Left lung (tissue), 10 donors: ENCODE measurements around the gene STARD3NL. TPM values are rescaled to one million over a fixed set of nuclear protein-coding genes. Genes with fewer than 3 reads are reported as not detected.
A peak's percentile ranks its signal among the peaks of the same experiment; 100 is the strongest.
"Not testable (repeated sequence)": the region's sequence is repeated elsewhere in the genome, so short reads cannot be mapped to it uniquely, and the experiment has no call there.

Source experiments
- ATAC-seq: fragments of 200-7000 bp; cut with Tn5 transposase; one replicate; pipeline ENCODE4 v1.9.1; 2020; ENCODE audit warnings: moderate library complexity
- DNase-seq, 4 donors: peaks; one replicate each; pipeline ENCODE4 v3.0.0-alpha.2; 2013 to 2020
- H3K27ac ChIP-seq, 2 donors: fragments of 200-600 bp; sonication (generic) in 1 of 2; one replicate each; pipeline versions ENCODE4 v1.5.0 to v1.8.0; 2020 to 2021
- H3K27me3 ChIP-seq, 2 donors: fragments of 200-600 bp; sonication (generic) in 1 of 2; one replicate each; pipeline versions ENCODE4 v1.5.0 to v1.8.0; 2020 to 2021
- H3K36me3 ChIP-seq, 2 donors: fragments of 200-600 bp; sonication (generic) in 1 of 2; one replicate each; pipeline versions ENCODE4 v1.5.0 to v1.8.0; 2020 to 2021
- H3K4me1 ChIP-seq, 2 donors: fragments of 200-600 bp; one replicate each; pipeline ENCODE4 v1.8.0; 2021
- H3K4me3 ChIP-seq, 2 donors: fragments of 200-600 bp; sonication (generic) in 1 of 2; one replicate each; pipeline versions ENCODE4 v1.5.0 to v1.8.0; 2020 to 2021; ENCODE audit warnings: mild to moderate bottlenecking in 1 of 2
- H3K9me3 ChIP-seq, 2 donors: fragments of 200-600 bp; sonication (generic) in 1 of 2; one replicate each; pipeline versions ENCODE4 v1.5.0 to v1.8.0; 2020 to 2021
- intact Hi-C, 2 donors: fragments of 100-400 bp; cut with DNase I; formaldehyde crosslinking; loops; one replicate each; pipeline versions ENCODE4 v1.11.2 to v1.14.2; 2022
- polyA plus RNA-seq, 6 donors: library from polyadenylated mRNA; unstranded; fragments of 120-200 nt; gene quantifications; one replicate each; pipeline ENCODE4 v1.2.1, GENCODE V29; 2013; ENCODE audit not compliant: insufficient read length in 6 of 6
- total RNA-seq, 2 donors: library from RNA; stranded (reverse); fragmentation: NEBNext Ultra II Directional; extraction: Animal tissue kit (Norgen Biotek cat#: 25700); gene quantifications; one replicate each; pipeline ENCODE4 v1.2.1, GENCODE V29; 2021
- TF ChIP-seq, protein P1 (sequence below), 2 donors: fragments of 200-600 bp; sonication (generic) in 1 of 2; IDR thresholded peaks; one replicate each; pipeline versions ENCODE4 v1.5.0 to v1.8.0; 2021; ENCODE audit warnings: antibody characterized with exemption in 2 of 2
- donor health status: DM: no; HTN: yes; CAD: no.
- donor health status: DM: no; HTN: no; CAD: no.

The STARD3NL gene
- total and polyA plus RNA-seq, 8 donors, result 52.6 to 63.9 (median 56.3) TPM

DNA sequence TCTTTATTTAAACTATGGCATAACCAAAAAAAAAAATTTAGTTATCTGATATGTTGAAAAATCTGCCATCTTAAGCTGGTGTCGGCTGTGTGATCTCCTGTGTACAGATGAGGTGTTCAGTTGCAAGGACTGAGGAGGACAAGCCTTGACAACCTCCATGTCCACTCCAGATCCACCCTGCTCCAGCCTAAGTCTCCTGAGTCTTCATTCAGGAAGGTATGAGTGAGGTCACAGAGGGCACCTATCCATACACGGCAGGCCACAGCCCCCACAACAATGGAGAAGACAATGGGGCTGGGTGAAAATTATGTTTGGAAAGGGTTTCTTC, 79.3 kb downstream of the STARD3NL start:
- ATAC-seq (peak; percentile 49), DNase-seq (no peak)
- H3K27ac ChIP-seq, result peak overlapping the region in 1 of 2 donors; percentile 84
- no peaks in the 10 kb centered on the region for H3K27me3 ChIP-seq
- no peaks in the 10 kb centered on the region for H3K9me3 ChIP-seq
- TF ChIP-seq, protein P1, sequence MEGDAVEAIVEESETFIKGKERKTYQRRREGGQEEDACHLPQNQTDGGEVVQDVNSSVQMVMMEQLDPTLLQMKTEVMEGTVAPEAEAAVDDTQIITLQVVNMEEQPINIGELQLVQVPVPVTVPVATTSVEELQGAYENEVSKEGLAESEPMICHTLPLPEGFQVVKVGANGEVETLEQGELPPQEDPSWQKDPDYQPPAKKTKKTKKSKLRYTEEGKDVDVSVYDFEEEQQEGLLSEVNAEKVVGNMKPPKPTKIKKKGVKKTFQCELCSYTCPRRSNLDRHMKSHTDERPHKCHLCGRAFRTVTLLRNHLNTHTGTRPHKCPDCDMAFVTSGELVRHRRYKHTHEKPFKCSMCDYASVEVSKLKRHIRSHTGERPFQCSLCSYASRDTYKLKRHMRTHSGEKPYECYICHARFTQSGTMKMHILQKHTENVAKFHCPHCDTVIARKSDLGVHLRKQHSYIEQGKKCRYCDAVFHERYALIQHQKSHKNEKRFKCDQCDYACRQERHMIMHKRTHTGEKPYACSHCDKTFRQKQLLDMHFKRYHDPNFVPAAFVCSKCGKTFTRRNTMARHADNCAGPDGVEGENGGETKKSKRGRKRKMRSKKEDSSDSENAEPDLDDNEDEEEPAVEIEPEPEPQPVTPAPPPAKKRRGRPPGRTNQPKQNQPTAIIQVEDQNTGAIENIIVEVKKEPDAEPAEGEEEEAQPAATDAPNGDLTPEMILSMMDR (IDR thresholded peaks at IDR 0.05), result no peak
- H3K36me3 ChIP-seq, result no peaks in the 10 kb centered on the region
- H3K4me3 ChIP-seq, result no peak overlapping the region
- H3K4me1 ChIP-seq, result peaks cover 0 to 31% of the 10 kb centered on the region in 2 donors
- intact Hi-C loops, result no loop called here

DNA sequence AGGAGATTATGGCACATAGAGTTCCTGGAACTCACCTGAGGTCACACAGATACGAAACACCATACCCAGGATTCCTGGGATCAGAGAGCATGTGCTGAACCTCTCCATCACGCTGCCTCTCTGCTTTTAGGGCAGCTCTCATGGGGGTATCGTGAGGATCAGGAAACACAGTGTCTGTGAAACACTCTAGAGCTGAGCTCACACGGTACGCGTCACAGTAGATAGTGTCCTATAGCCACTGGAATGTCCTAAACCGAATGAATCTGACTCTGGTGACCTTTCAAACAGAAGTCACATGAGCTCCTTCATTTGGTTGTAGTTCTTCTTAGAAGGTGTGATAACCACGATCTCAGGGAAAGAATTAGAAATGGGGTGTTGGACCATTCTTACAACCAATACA, 81.1 kb downstream of the STARD3NL start:
- intact Hi-C loops, DNase-seq, H3K27ac ChIP-seq, H3K4me3 ChIP-seq, ATAC-seq, H3K36me3 ChIP-seq, H3K9me3 ChIP-seq, H3K27me3 ChIP-seq: not testable (repeated sequence)
- peaks cover 0 to 26% of the 10 kb centered on the region in 2 donors for H3K4me1 ChIP-seq

DNA sequence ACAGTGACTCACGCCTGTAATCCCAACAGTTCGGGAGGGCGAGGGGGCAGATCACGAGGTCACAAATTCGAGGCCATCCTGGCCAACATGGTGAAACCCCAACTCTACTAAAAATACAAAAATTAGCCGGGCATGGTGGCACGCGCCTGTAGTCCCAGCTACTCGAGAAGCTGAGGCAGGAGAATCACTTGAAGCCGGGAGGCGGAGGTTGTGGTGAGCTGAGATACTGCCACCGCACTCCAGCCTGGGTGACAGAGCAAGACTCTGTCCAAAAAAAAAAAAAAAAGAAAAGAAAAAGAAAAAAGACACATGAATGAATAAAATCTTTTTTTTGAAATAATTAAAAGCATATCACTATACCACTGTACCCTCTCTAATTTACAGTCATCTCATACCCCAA, 83.6 kb downstream of the STARD3NL start:
- H3K27me3 ChIP-seq, H3K36me3 ChIP-seq, H3K27ac ChIP-seq, H3K9me3 ChIP-seq, H3K4me3 ChIP-seq, intact Hi-C loops, ATAC-seq: not testable (repeated sequence)
- DNase-seq, result peak in 1 of 4 donors; percentile 48
- H3K4me1 ChIP-seq, result peaks cover 0 to 15% of the 10 kb centered on the region in 2 donors

GRCh38 chr7:38262026-38262425, 84.0 kb downstream of the STARD3NL start:
- H3K9me3 ChIP-seq, ATAC-seq, DNase-seq, H3K4me3 ChIP-seq, H3K36me3 ChIP-seq, intact Hi-C loops, H3K27me3 ChIP-seq, H3K27ac ChIP-seq: not testable (repeated sequence)
- H3K4me1 ChIP-seq, result peaks cover 0 to 10% of the 10 kb centered on the region in 2 donors

DNA sequence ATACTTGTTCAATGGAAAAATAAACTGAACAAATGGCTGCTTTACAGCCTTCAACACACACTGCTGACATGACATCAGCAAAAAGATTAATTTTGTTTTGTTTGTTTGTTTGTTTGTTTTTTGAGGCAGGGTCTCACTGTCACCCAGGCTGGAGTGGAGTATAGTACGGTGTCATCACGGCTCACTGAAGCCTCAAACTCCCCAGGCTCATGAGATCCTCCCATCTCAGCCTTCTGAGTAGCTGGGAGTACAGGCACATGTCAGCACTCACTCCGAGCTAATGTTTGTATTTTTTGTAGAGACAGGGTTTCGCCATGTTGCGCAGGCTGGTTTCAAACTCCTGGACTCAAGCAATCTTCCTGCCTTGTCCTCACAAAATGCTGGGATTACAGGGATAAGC, 84.5 kb downstream of the STARD3NL start:
- Histone ChIP-seq H3K27me3 (no peaks in the 10 kb centered on the region), H3K27ac (no peak overlapping the region), H3K36me3 (no peaks in the 10 kb centered on the region), H3K4me1 (peaks cover 0 to 5% of the 10 kb centered on the region in 2 donors), H3K9me3 (no peaks in the 10 kb centered on the region), H3K4me3 (no peak overlapping the region)
- ATAC-seq (no peak), DNase-seq (no peak)
- TF ChIP-seq, protein P1 (IDR thresholded peaks at IDR 0.05), result no peak
- intact Hi-C loops, result no loop called here

GRCh38 chr7:38263274-38263673, 85.2 kb downstream of the STARD3NL start:
- DNase-seq, H3K4me3 ChIP-seq, H3K9me3 ChIP-seq, H3K4me1 ChIP-seq, intact Hi-C loops, H3K27me3 ChIP-seq, ATAC-seq, H3K27ac ChIP-seq, H3K36me3 ChIP-seq: not testable (repeated sequence)

DNA sequence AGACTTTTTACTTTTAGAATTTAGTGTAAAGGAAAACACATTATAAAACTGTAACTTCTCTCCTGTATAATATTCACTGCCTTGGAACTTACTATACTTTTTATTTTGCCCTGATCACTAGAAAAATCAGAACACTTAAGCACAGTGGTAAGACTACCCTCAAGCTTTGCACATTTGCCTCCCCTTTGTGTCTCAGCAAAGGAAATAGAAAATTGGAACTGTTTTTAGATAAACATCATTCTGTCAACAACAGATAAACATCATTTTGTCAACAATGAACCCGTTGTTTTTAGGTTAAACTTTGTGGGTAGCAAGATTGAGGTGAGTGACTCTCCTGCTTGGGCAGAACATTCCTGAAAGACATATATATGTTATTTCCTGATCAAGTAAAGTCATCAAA, 86.6 kb downstream of the STARD3NL start:
- intact Hi-C loops, ATAC-seq, H3K9me3 ChIP-seq, H3K36me3 ChIP-seq, H3K4me3 ChIP-seq, DNase-seq, H3K27ac ChIP-seq, H3K4me1 ChIP-seq, H3K27me3 ChIP-seq: not testable (repeated sequence)

- H3K27ac ChIP-seq, H3K9me3 ChIP-seq, H3K4me1 ChIP-seq, intact Hi-C loops, H3K36me3 ChIP-seq, ATAC-seq, DNase-seq, H3K27me3 ChIP-seq, H3K4me3 ChIP-seq: not testable (repeated sequence)
Measured at GRCh38 chr7:38265958-38266357, 87.9 kb downstream of the STARD3NL start.

DNA sequence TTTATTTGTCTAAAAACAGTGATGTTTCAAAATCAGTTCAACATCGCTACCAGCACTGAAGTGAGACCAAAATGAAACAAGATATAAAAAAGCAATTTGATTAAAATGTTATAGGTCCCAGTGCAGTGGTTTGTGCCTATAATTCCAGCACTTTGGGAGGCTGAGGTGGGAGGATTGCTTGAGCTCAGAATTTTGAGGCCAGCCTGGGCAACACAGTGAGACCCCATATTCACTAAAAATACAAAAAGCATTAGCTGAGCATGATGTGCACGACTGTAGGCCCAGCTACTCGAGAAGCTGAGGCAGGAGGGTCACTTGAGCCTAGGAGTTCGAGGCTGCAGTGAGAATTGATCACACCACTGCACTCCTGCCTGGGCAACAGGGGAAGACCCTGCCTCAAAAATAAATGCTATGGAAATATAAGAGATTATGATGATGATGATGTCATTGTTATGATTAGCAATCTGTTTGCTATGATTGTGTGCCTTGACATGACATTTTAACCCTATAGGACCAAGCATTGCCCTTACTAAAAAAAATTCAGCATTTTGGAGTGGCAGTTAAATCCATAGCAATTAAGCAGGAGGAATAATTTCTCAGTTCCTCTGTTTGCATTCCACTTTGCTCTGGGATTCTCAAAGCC, 91.8 kb downstream of the STARD3NL start:
- intact Hi-C loops, H3K27me3 ChIP-seq, H3K9me3 ChIP-seq, H3K27ac ChIP-seq, H3K4me3 ChIP-seq, ATAC-seq, DNase-seq, H3K36me3 ChIP-seq: not testable (repeated sequence)
- H3K4me1 ChIP-seq, result peaks cover 0 to 22% of the 10 kb centered on the region in 2 donors

DNA sequence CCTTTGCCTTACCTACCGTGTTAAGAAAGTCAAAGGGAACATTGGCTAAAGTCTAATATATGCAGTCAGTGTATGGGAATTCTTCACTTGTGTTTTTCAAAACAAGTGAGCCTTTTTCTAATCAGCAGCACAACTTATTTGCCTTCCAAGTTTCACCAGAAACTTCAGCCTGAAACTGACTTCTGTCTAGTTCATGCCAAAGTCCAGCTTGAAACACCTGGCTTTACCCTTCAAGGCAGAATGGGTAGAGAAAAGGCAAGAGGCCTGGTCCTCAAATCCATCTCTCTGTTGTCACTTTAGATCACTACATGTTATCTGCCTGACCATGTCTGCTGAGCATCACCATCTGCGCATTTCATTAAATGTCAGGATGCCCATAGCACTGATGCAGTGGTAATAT, 92.4 kb downstream of the STARD3NL start:
- H3K27me3 ChIP-seq, intact Hi-C loops, DNase-seq, H3K27ac ChIP-seq, H3K4me3 ChIP-seq, ATAC-seq, H3K9me3 ChIP-seq, H3K36me3 ChIP-seq: not testable (repeated sequence)
- peaks cover 0 to 23% of the 10 kb centered on the region in 2 donors for H3K4me1 ChIP-seq
